Effector CD4-positive, alpha-beta T cell (primary cell): ENCODE data around the gene OR10A3.

Experiments
- DNase-seq: peaks from one replicate; pipeline ENCODE4 v3.0.0-alpha.2; 2020

The OR10A3 gene

GRCh38 chr11:7890417-7891172 lies 50.9 kb downstream of the OR10A3 start:
- no peak for DNase-seq

DNA sequence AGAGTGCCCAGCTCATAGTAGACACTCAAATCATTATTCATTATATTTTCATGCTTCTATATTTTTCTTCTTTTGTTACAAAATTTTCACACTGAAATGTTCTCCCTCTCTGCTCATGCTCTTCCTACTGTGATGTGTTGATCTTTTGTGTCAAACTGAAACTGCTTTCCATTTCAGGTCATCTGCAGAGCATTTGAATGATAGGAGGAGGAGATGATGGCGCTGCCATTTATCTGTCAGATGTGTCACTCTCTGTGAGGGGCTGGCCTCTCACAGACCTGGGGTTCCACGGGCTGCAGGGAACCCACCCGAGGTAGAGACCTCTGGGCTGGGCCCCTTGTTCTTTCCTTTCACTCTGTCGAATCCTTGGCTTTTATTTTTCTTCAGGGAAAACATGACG lies 51.5 kb downstream of the OR10A3 start:
- DNase-seq, result no peak
